ENCODE results near the gene TRIOBP. TPM values are rescaled to one million over a fixed set of nuclear protein-coding genes. Genes with fewer than 3 reads are reported as not detected.
"Not testable (repeated sequence)": the region's sequence is repeated elsewhere in the genome, so short reads cannot be mapped to it uniquely, and the experiment has no call there.

The TRIOBP gene
- total RNA-seq, 1 donor from 2014 or later, result 85.0 TPM

DNA sequence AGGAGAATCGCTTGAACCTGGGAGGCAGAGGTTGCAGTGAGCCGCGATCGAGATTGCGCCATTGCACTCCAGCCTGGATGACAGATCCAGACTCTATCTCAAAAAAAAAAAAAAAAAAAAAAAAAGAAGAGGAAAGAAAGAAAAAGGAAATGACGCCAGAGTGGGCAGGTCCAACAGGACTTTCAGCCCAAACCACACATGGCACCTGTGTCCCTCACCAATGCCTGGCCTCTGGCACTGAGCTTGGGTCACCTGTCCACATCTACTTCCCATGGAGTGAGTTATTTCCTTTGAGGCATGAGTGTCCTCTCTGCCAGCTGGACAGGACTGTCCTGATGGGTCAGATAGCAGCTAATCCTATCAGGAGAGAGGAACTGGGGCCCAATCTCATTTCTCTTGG is 95.6 kb downstream of the TRIOBP start:
- H3K27me3 ChIP-seq, result no peaks in the 10 kb centered on the region
- no peaks in the 10 kb centered on the region for H3K9me3 ChIP-seq
- TF ChIP-seq CTCF (IDR thresholded peaks at IDR 0.05), result no peak
- no peaks in the 10 kb centered on the region for H3K36me3 ChIP-seq
- H3K4me1 ChIP-seq, result no peaks in the 10 kb centered on the region
- DNase-seq, result no peak
- ATAC-seq, result no peak
- H3K4me3 ChIP-seq, result no peak overlapping the region
- intact Hi-C loops (cut with DNase I), result no loop called here
- no peak overlapping the region for H3K27ac ChIP-seq

- TF ChIP-seq CTCF (IDR thresholded peaks at IDR 0.05), result no peak
- no peak overlapping the region for H3K27ac ChIP-seq
- H3K9me3 ChIP-seq, result no peaks in the 10 kb centered on the region
- H3K36me3 ChIP-seq, result no peaks in the 10 kb centered on the region
- H3K4me1 ChIP-seq, result no peaks in the 10 kb centered on the region
- ATAC-seq (no peak), DNase-seq (no peak)
- H3K4me3 ChIP-seq, result no peak overlapping the region
- intact Hi-C loops (cut with DNase I), result no loop called here
- no peaks in the 10 kb centered on the region for H3K27me3 ChIP-seq
These were observed 97.5 kb downstream of the TRIOBP start for GRCh38 chr22:37794376-37794775.

DNA sequence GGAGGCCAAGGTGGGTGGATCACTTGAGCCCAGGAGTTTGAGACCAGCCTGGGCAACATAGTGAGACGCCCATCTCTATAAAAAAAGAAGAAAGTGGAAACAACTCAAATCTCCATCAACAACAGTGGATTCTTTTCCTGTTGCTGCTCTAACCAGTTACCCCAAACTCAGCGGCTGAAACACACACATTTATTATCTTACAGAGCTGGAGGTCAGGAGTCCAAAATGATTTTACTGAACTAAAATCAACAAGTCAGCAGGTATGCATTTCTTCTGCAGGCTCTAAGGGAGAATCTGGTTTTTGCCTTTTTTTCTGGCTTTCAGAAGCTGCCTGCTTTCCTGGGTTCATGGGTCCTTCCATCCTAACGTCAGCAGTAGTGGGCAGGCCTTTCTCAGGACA is 99.2 kb downstream of the TRIOBP start:
- intact Hi-C loops (cut with DNase I), result no loop called here
- no peak for ATAC-seq
- H3K27me3 ChIP-seq, result no peaks in the 10 kb centered on the region
- no peak for DNase-seq
- H3K4me1 ChIP-seq, result no peaks in the 10 kb centered on the region
- no peaks in the 10 kb centered on the region for H3K36me3 ChIP-seq
- H3K9me3 ChIP-seq, result no peaks in the 10 kb centered on the region
- TF ChIP-seq CTCF (IDR thresholded peaks at IDR 0.05), result no peak
- H3K4me3 ChIP-seq, result no peak overlapping the region
- no peak overlapping the region for H3K27ac ChIP-seq

- H3K4me1 ChIP-seq; DNase-seq; H3K9me3 ChIP-seq; intact Hi-C loops (cut with DNase I); H3K4me3 ChIP-seq; ATAC-seq; H3K27ac ChIP-seq; H3K27me3 ChIP-seq; H3K36me3 ChIP-seq: not testable (repeated sequence)
These were observed 100.4 kb downstream of the TRIOBP start for GRCh38 chr22:37797259-37797658.

DNA sequence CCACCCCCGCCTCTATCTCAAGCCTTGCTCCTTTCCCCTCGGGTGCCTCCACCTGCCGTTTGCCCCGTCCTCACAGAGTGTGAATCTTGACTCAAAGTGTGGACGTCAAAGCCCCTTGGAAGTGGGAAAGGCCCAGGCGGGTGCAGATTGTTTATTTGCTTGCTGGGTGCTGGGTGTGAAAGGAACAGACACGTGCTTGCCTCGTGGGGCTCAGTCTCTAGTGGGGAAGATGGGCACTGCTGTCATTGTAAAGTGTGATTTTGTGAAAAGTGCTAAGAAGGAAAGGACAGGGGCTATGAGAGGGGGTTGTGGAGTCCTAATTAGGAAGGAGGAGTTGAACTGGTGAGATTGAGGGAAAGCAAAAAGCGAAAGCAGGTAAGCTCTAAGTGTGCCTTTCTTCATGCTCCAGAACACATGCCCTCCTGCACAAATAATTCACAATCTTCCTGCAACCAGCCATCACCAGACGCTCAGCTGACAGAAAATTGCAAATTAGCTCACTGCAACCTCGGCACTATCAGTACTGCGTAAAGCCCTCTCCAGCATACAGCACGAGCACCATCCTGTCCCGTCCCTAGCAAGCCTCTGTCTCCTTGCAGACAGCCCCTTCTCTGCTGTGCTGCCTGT is 101.1 kb downstream of the TRIOBP start:
- no peaks in the 10 kb centered on the region for H3K27me3 ChIP-seq
- TF ChIP-seq CTCF (IDR thresholded peaks at IDR 0.05), result no peak
- H3K4me1 ChIP-seq, result peaks cover 4% of the 10 kb centered on the region
- H3K27ac ChIP-seq, result no peak overlapping the region
- DNase-seq (no peak), ATAC-seq (no peak)
- no peaks in the 10 kb centered on the region for H3K9me3 ChIP-seq
- H3K36me3 ChIP-seq, result no peaks in the 10 kb centered on the region
- intact Hi-C loops (cut with DNase I), result no loop called here
- no peak overlapping the region for H3K4me3 ChIP-seq

GRCh38 chr22:37799979-37800378 is 103.1 kb downstream of the TRIOBP start:
- ATAC-seq; H3K4me1 ChIP-seq; H3K36me3 ChIP-seq; H3K27me3 ChIP-seq; H3K4me3 ChIP-seq; DNase-seq; H3K9me3 ChIP-seq; H3K27ac ChIP-seq; intact Hi-C loops (cut with DNase I): not testable (repeated sequence)

GRCh38 chr22:37801946-37802309 is 105.1 kb downstream of the TRIOBP start:
- Histone ChIP-seq H3K4me3 (peak overlapping the region; percentile 70), H3K36me3 (no peaks in the 10 kb centered on the region), H3K9me3 (no peaks in the 10 kb centered on the region), H3K4me1 (peaks cover 22% of the 10 kb centered on the region), H3K27ac (peak overlapping the region; percentile 77), H3K27me3 (no peaks in the 10 kb centered on the region)
- intact Hi-C loops (cut with DNase I), result no loop called here
- ATAC-seq, result peak; percentile 0
- TF ChIP-seq CTCF (IDR thresholded peaks at IDR 0.05), result no peak
- DNase-seq, result no peak
